ENCODE results near the gene PRKCH.

- TF ChIP-seq POLR2AphosphoS5 (IDR thresholded peaks at IDR 0.05) (no peak), CTCF (IDR thresholded peaks at IDR 0.05) (no peak), POLR2A (IDR thresholded peaks at IDR 0.05) (no peak)
Measured at GRCh38 chr14:61519106-61519505, 197.7 kb downstream of the PRKCH start.
